HG03342 (cell line): ENCODE results near the gene CPB1.

Experiments used
- ATAC-seq: cut with Tn5 transposase; IDR thresholded peaks from one replicate; pipeline ENCODE4 v1.9.1; 2021; ENCODE audit warnings: mild to moderate bottlenecking, moderate library complexity; ENCODE audit not compliant: unreplicated experiment

CPB1 gene

DNA sequence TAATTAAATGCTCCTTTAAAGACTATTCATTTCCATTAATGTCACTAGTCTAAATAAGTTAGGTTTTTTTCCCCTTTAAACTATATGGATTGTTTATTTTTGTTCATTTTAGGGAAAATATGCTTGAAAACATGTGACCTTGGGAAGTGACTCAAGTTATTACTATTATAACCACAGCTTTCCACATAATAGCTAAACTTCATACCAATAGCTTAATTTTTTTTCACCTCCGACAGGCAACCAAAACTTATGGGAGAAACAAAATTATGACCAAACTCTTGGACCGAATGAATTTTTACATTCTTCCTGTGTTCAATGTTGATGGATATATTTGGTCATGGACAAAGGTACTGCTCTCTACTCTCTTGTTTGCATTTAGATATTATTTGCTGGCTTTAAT lies 53.7 kb downstream of the CPB1 start:
- no peak for ATAC-seq

DNA sequence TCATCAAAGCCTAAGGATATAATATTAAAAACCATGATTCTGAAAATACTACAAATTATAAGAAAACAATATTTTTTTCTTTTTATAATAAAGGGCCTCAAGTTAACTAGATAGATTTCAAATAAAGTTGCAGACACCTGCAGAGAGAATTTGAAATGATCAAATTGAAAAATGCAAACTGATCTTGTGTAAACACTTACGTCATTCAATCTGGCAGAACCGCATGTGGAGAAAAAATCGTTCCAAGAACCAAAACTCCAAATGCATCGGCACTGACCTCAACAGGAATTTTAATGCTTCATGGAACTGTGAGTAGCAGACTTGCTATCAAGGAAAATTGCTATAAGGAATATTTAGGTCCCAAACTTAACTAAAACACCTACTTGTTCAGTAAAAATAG lies 54.7 kb downstream of the CPB1 start:
- no peak for ATAC-seq

DNA sequence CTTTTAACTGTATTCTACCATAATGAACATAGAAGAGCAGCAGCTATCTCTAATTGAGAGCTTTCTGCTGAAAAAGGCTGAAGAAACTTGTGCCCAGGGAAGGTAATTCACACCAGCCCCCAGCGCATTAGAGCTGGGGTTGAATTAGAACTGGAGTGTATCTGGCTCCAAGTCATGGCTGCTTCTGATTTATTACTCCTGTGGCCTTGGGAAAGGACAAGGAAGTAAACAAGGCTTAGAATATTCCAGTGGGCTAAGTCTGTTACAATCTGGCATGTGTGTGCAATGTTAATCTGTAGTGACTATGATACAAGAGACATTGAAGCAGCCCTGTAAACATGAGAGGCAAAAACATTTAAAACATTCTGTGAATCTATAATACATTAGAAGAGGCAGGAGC lies 55.6 kb downstream of the CPB1 start:
- no peak for ATAC-seq

DNA sequence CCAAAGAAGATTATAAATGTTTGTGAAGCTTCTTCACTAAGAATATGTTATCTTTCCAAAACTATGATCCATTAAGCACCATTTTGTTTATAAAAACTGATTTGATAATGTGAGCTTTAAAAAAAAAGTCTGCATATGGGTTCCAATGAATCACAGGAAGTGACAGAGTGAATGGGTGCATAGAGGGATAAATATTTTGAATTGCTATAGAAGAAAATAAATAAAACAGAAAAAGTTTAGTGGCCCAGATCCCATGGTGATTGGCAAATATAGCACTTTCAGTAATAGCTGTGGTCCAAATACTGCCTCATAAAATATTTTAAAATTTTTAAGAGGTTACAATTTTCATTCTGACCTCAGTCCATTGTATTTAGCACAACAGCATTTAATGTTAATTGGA lies 56.6 kb downstream of the CPB1 start:
- ATAC-seq: no peak

DNA sequence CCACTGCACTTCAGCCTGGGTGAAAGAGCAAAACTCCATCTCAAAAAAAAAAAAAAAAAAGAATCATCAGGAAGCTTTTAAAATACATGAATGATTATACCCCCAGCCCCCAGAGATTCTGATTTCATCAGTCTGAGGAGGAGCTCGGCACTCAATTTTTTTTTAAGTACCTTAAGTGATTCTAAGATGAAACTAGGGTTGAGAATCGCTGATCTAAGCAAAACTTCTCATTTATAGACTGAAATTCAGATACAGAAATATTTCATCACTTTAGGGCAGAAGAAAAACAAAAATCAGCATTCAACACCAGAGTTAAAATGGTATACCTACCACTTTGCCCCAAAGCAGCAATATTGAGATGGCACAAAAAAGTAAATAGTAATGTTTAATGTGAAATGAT lies 62.2 kb downstream of the CPB1 start:
- no peak for ATAC-seq

DNA sequence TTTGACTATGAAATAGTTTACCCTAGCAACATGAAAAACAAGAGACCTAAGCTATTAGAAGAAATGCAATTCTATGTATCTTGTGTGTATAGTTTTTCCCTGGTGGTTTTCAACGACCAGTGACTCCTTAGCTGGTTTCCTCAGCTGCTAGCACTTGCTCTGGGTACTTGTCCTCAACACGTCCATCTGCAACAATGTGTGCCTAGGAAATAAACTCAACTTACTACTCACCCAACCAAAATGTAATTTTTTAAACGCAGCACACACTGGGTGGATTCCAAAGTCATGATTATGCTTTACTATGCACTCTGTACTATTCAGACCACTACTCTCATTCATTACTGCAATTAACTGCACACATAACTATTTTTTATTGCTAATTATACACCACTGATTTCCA lies 68.5 kb downstream of the CPB1 start:
- ATAC-seq: no peak

DNA sequence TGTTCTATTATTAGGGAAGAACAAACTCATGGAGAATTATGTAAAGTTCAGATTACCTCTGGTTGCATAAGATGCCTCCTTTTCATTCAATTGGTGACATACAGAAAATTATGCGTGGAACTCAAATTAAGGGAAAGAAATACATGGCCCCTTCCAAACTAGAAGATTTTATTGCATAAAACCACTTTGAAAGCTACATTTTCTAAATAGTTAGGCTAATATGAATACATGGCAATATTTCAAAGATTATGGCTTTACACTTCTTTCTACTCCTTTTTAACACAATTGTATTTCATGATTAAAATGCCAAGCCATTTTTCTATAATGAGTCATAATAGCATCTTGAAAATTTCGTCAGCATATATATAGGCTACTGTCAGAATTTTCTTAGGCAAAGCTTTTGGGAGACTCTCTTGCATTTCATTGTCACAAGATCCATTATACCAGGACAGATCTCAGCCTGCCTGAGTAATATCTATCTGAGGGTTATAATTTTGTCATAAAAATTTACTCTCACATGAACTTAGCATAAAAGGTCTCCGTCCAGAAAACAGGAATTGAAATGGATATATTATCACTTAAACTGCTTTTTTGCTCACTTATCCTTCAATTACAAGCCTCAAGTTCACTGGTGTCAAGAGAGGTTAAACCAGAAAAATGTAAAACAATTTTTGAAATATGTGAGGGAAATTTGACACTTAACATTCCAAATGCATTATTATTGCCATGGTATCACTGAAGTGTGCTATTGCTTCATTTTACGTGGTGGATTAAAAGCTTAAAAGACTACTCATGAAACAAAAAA lies 74.6 kb downstream of the CPB1 start:
- no peak for ATAC-seq

DNA sequence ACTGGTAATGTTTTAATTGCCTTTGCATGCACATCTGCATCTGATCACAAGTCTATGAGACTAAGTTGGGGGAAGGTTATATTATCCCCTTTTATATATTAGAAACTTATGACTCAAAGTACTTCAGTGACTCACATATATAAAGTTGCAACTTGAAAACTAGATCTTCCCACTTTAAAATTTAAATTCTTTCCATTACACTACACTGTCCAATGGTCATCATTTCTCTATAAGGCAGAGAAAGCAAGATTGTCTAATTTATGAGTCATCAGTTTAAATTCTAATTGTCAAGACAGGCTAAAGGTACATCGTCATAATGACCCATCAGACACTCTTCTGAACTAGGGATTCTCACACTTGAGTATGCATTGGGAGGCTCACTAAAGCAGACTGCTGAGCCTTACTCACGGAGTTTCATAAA lies 75.4 kb downstream of the CPB1 start:
- ATAC-seq: no peak

DNA sequence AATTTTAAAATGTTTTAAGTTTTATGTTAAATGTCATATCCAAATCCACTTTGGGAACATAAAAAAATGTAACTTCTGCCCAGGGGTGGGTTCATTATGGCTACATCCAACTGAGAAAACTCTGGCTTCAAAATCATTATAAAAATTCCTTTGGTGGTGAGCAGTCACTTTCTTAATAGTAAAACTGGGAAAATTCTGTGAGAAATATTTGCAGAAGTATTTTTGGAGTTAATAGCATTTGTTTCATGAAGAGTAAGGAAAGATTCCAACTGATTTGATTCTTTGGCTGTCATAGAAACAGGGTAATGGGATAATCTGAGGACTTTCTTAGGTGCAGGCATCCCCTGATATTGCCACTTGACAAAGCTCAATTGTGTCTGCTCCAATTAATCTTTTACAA lies 76.3 kb downstream of the CPB1 start:
- ATAC-seq: no peak

DNA sequence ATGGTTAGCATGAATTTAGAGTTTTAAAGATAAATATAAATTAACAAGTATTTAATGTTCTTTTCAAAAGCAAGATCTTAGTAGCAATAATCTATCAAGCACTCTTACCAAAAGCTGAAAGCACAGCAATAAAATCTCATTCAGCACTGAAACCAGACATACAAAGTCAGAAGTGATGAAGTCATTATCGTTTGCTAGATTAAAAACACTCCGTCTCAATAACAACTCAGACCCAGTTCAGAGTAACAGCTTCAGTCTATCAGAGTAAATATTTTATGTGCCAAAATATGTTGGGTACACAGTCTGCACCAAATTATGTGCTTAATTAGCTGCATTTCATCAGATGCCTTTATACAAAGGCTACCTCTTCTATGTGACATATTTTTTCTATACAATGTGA lies 79.1 kb downstream of the CPB1 start:
- ATAC-seq: no peak
